ENCODE data around the gene RELCH.

- TF ChIP-seq POLR2AphosphoS5 (IDR thresholded peaks at IDR 0.05) (no peak), CTCF (IDR thresholded peaks at IDR 0.05) (no peak)
Observed at GRCh38 chr18:62346333-62347088, 159.5 kb downstream of the RELCH start.
